ENCODE results near the gene BTBD9. TPM values are rescaled to one million over a fixed set of nuclear protein-coding genes. Genes with fewer than 3 reads are reported as not detected.

Gene BTBD9
- total and polyA plus RNA-seq, 11 donors, result 6.3 to 23.3 (median 19.4) TPM

- H3K9me3 ChIP-seq, result no peaks in the 10 kb centered on the region
- no peaks in the 10 kb centered on the region for H3K4me1 ChIP-seq
- no peak for TF ChIP-seq POLR2A (IDR thresholded peaks at IDR 0.05)
- TF ChIP-seq CTCF (IDR thresholded peaks at IDR 0.05), result no peak
- DNase-seq, result peak in 1 of 5 donors; percentile 22
- H3K27ac ChIP-seq, result no peak overlapping the region
- peaks cover 0 to 10% (median 0%) of the 10 kb centered on the region in 9 donors for H3K36me3 ChIP-seq
- no peak for ATAC-seq
- no peak overlapping the region for H3K4me3 ChIP-seq
- H3K27me3 ChIP-seq, result no peaks in the 10 kb centered on the region
- 86 to 92% (median 87%) methylated on average over 14 of the region's 14 CpGs for WGBS, 4 donors
- intact Hi-C loops (cut with DNase I), result loop anchor here in 1 of 10 donors (10.0 kb wide), 1 partner anchor 324 kb away; no protein-coding TSS in a partner anchor
Observed at GRCh38 chr6:38170666-38171355, 468.9 kb downstream of the BTBD9 start.

- no peak overlapping the region for H3K4me3 ChIP-seq
- TF ChIP-seq POLR2A (IDR thresholded peaks at IDR 0.05), result no peak
- TF ChIP-seq CTCF (IDR thresholded peaks at IDR 0.05), result no peak
- intact Hi-C loops (cut with DNase I), result loop anchor here in 1 of 10 donors (10.0 kb wide), 1 partner anchor 325 kb away; no protein-coding TSS in a partner anchor
Observed at GRCh38 chr6:38169977-38170526, 469.7 kb downstream of the BTBD9 start.

GRCh38 chr6:38169221-38169976 lies 470.3 kb downstream of the BTBD9 start:
- ATAC-seq, result peak in 3 of 4 donors; percentile 10 to 17 (median 10)
- TF ChIP-seq POLR2A (IDR thresholded peaks at IDR 0.05) (no peak), CTCF (IDR thresholded peaks at IDR 0.05) (no peak)

More at GRCh38 chr6:38169977-38170526, 469.7 kb downstream of the BTBD9 start:
- Histone ChIP-seq H3K27me3 (no peaks in the 10 kb centered on the region), H3K4me1 (peaks cover 0 to 7% (median 0%) of the 10 kb centered on the region in 12 donors), H3K36me3 (peaks cover 0 to 10% (median 0%) of the 10 kb centered on the region in 9 donors), H3K9me3 (no peaks in the 10 kb centered on the region), H3K27ac (no peak overlapping the region)
- ATAC-seq, result no peak
- WGBS, 4 donors, result 84 to 89% (median 86%) methylated on average over 19 of the region's 19 CpGs
- DNase-seq, result peak in 1 of 5 donors; percentile 45

GRCh38 chr6:38168699-38169098 lies 471.0 kb downstream of the BTBD9 start:
- WGBS, 4 donors, result 76 to 86% (median 80%) methylated on average over 5 to 8 of the region's 8 CpGs
- Histone ChIP-seq H3K36me3 (peaks cover 0 to 5% (median 0%) of the 10 kb centered on the region in 9 donors), H3K9me3 (no peaks in the 10 kb centered on the region), H3K4me3 (no peak overlapping the region), H3K27me3 (no peaks in the 10 kb centered on the region), H3K4me1 (peaks cover 0 to 8% (median 0%) of the 10 kb centered on the region in 12 donors), H3K27ac (no peak overlapping the region)
- DNase-seq, result peak in 2 of 5 donors; percentile 48 to 53
- intact Hi-C loops (cut with DNase I), result no loop called here
- ATAC-seq, result peak in 1 of 4 donors; percentile 10
- no peak for TF ChIP-seq POLR2A (IDR thresholded peaks at IDR 0.05)
- no peak for TF ChIP-seq CTCF (IDR thresholded peaks at IDR 0.05)

More at GRCh38 chr6:38169221-38169976, 470.3 kb downstream of the BTBD9 start:
- intact Hi-C loops (cut with DNase I), result no loop called here
- Histone ChIP-seq H3K4me3 (no peak overlapping the region), H3K9me3 (no peaks in the 10 kb centered on the region), H3K36me3 (peaks cover 0 to 7% (median 0%) of the 10 kb centered on the region in 9 donors), H3K4me1 (peaks cover 0 to 8% (median 0%) of the 10 kb centered on the region in 12 donors), H3K27me3 (no peaks in the 10 kb centered on the region), H3K27ac (no peak overlapping the region)
- 70 to 89% (median 82%) methylated on average over 19 to 20 of the region's 20 CpGs for WGBS, 4 donors
- DNase-seq, result peak in 1 of 5 donors; percentile 39
